Astrocyte of the cerebellum (primary cell): ENCODE measurements around the gene CTU1.
"Not testable (repeated sequence)": the region's sequence is repeated elsewhere in the genome, so short reads cannot be mapped to it uniquely, and the experiment has no call there.

Experiments
- DNase-seq: peaks from one replicate; pipeline ENCODE4 v3.0.0-alpha.2; 2011; ENCODE audit warnings: low read depth
- H3K4me3 ChIP-seq: 2 replicates; pipeline ENCODE4 v1.5.1; 2011; ENCODE audit warnings: mild to moderate bottlenecking, low read depth, low read length, moderate library complexity
- CTCF ChIP-seq: IDR thresholded peaks from 2 replicates; pipeline ENCODE4 v1.5.1; 2012; ENCODE audit warnings: low read length, low read depth, moderate library complexity, mild to moderate bottlenecking; ENCODE audit errors: missing control alignments
- in situ Hi-C: cut with HindIII; loops from 2 replicates; pipeline ENCODE4 v1.10.0; 2017; ENCODE audit warnings: low sequenced_read_pairs

CTU1 gene

GRCh38 chr19:51146751-51147150 is 38.5 kb upstream of the CTU1 start:
- no peak for TF ChIP-seq CTCF
- in situ Hi-C loops = no loop called here
- no peak overlapping the region for H3K4me3 ChIP-seq
- no peak for DNase-seq

- TF ChIP-seq CTCF = no peak
- no peak for DNase-seq
- in situ Hi-C loops = no loop called here
- H3K4me3 ChIP-seq = no peak overlapping the region
Observed at GRCh38 chr19:51145916-51146493, 37.8 kb upstream of the CTU1 start.

GRCh38 chr19:51144482-51145045 is 36.4 kb upstream of the CTU1 start:
- no peak for TF ChIP-seq CTCF
- no peak overlapping the region for H3K4me3 ChIP-seq
- in situ Hi-C loops = no loop called here
- DNase-seq = no peak

- no peak for TF ChIP-seq CTCF
- in situ Hi-C loops = no loop called here
- no peak overlapping the region for H3K4me3 ChIP-seq
- no peak for DNase-seq
Observed at GRCh38 chr19:51143486-51143885, 35.3 kb upstream of the CTU1 start.

GRCh38 chr19:51142809-51143475 is 34.7 kb upstream of the CTU1 start:
- in situ Hi-C loops, H3K4me3 ChIP-seq, DNase-seq: not testable (repeated sequence)

- TF ChIP-seq CTCF = no peak
- no peak for DNase-seq
- in situ Hi-C loops = no loop called here
- no peak within 1 kb of the TSS for H3K4me3 ChIP-seq
Observed at GRCh38 chr19:51142119-51142518, 33.9 kb upstream of the CTU1 start, which contains the start of gene SIGLEC7. SIGLEC7 (plus strand) TSS chr19:51142301; CDS start chr19:51142370, 69 bp downstream.

GRCh38 chr19:51141181-51141580 is 33.0 kb upstream of the CTU1 start:
- in situ Hi-C loops = no loop called here
- no peak overlapping the region for H3K4me3 ChIP-seq
- no peak for TF ChIP-seq CTCF
- no peak for DNase-seq
